Panc1 (cell line): ENCODE data around the gene TLCD3A. TPM values are rescaled to one million over a fixed set of nuclear protein-coding genes. Genes with fewer than 3 reads are reported as not detected.

Experiments used
- ATAC-seq: fragments of 200-7000 bp; cut with Tn5 transposase; 2 replicates; pipeline ENCODE4 v1.9.1; 2020; ENCODE audit warnings: mild to moderate bottlenecking, moderate library complexity
- BruUV-seq: library from RNA; stranded (reverse); fragments of 400-500 nt; replicated peaks from 2 replicates; lab custom pipeline; 2021; lab: Mats Ljungman, UMichigan
- CTCF ChIA-PET: fragments of 300-600 bp; sonication (Branson Sonifier 250); formaldehyde crosslinking; loops from one replicate; lab custom pipeline; 2022; ENCODE audit warnings: antibody characterized with exemption; lab: Charles Lee
- POLR2A ChIA-PET: fragments of 300-600 bp; sonication (Branson Sonifier 250); formaldehyde crosslinking; loops from one replicate; lab custom pipeline; 2022; ENCODE audit warnings: antibody characterized with exemption; lab: Charles Lee
- DNase-seq: peaks from one replicate; pipeline ENCODE4 v3.0.0-alpha.2; 2010; ENCODE audit warnings: low read depth, low spot score
- H3K27ac ChIP-seq: 2 replicates; pipeline ENCODE4 v1.5.1; 2011; ENCODE audit warnings: mild to moderate bottlenecking, low read length, inconsistent platforms
- H3K27me3 ChIP-seq: fragments of 200-500 bp; sonication (Bioruptor generic); 2 replicates; pipeline ENCODE4 v1.6.0; 2014; ENCODE audit warnings: low read length, inconsistent platforms; ENCODE audit not compliant: control insufficient read depth, insufficient read depth
- H3K36me3 ChIP-seq: fragments of 200-500 bp; sonication (Bioruptor generic); 2 replicates; pipeline ENCODE4 v1.5.1; 2014; ENCODE audit warnings: inconsistent platforms, mild to moderate bottlenecking, low read length, moderate library complexity; ENCODE audit not compliant: control insufficient read depth, insufficient read depth
- H3K4me1 ChIP-seq: 2 replicates; pipeline ENCODE4 v1.5.1; 2011; ENCODE audit warnings: inconsistent platforms, mild to moderate bottlenecking, low read length, moderate library complexity; ENCODE audit not compliant: control insufficient read depth, insufficient read depth
- H3K4me3 ChIP-seq, 2 experiments: 2 replicates each; pipeline ENCODE4 v1.5.1; 2011 to 2012; ENCODE audit warnings: low read depth in 2 of 2, low read length in 2 of 2, mild to moderate bottlenecking in 2 of 2, inconsistent platforms in 1 of 2, moderate library complexity in 1 of 2
- H3K9me3 ChIP-seq: fragments of 200-500 bp; sonication (Bioruptor generic); 2 replicates; pipeline ENCODE4 v1.5.1; 2014; ENCODE audit warnings: low read depth, mild to moderate bottlenecking, inconsistent platforms, low read length, moderate library complexity; ENCODE audit not compliant: control insufficient read depth, insufficient read depth
- CTCF ChIP-seq: fragments of 450-650 bp; IDR thresholded peaks from 2 replicates; pipeline ENCODE4 v1.5.1; 2017; ENCODE audit warnings: mild to moderate bottlenecking
- POLR2AphosphoS5 ChIP-seq: IDR thresholded peaks from 2 replicates; pipeline ENCODE4 v1.6.1; 2012; ENCODE audit warnings: mild to moderate bottlenecking, low read depth, low read length, moderate library complexity
- REST ChIP-seq, 2 experiments: IDR thresholded peaks; 2 replicates each; pipeline ENCODE4 v1.6.1; 2011 to 2012; ENCODE audit warnings: low read depth in 2 of 2, control low read depth in 1 of 2, low read length in 1 of 2, mild to moderate bottlenecking in 1 of 2, moderate library complexity in 1 of 2; ENCODE audit not compliant: insufficient read depth in 1 of 2
- SIN3A ChIP-seq: IDR thresholded peaks from 2 replicates; pipeline ENCODE4 v1.6.1; 2012; ENCODE audit warnings: low read depth, mild to moderate bottlenecking, low read length, moderate library complexity, borderline replicate concordance; ENCODE audit not compliant: insufficient read depth
- TCF7L2 ChIP-seq: IDR thresholded peaks from 2 replicates; pipeline ENCODE4 v1.6.1; 2011; ENCODE audit warnings: mild to moderate bottlenecking, low read depth, low read length, inconsistent platforms
- in situ Hi-C: cut with HindIII; loops from 2 replicates; pipeline ENCODE4 v1.10.0; 2016; ENCODE audit warnings: low sequenced_read_pairs, low pct_unique_long_range_greater_than_20kb
- intact Hi-C: fragments of 100-400 bp; cut with micrococcal nuclease; formaldehyde crosslinking; loops from one replicate; pipeline ENCODE4 v1.10.0; 2022; ENCODE audit not compliant: unreplicated experiment
- total RNA-seq: library from RNA; stranded (reverse); gene quantifications from one replicate; pipeline ENCODE4 v1.2.1, GENCODE V29; 2021; ENCODE audit not compliant: unreplicated experiment

Gene TLCD3A
- total RNA-seq, 1 experiment from 2014 or later, result 30.4 TPM

GRCh38 chr17:726271-726919 lies 6.0 kb upstream of the TLCD3A start:
- Histone ChIP-seq H3K27me3 (no peaks in the 10 kb centered on the region), H3K27ac (no peak overlapping the region), H3K4me3 (no peak overlapping the region), H3K4me1 (no peaks in the 10 kb centered on the region), H3K9me3 (no peaks in the 10 kb centered on the region), H3K36me3 (no peaks in the 10 kb centered on the region)
- ChIA-PET CTCF (no interaction called here), POLR2A (no interaction called here)
- DNase-seq (no peak), ATAC-seq (no peak)
- intact Hi-C loops (no loop called here), in situ Hi-C loops (no loop called here)
- BruUV-seq, result no TSS peak
- no peak for TF ChIP-seq REST (IDR thresholded peaks at IDR 0.05; ENCODE audit: insufficient read depth in 1 of 2, low read depth in 2 of 2, low read length in 1 of 2)
- no peak for TF ChIP-seq TCF7L2
- TF ChIP-seq POLR2AphosphoS5, result no peak

GRCh38 chr17:728911-729310 lies 3.5 kb upstream of the TLCD3A start:
- intact Hi-C loops, result no loop called here
- Histone ChIP-seq H3K27me3 (no peaks in the 10 kb centered on the region), H3K27ac (no peak overlapping the region), H3K4me1 (peaks cover 2% of the 10 kb centered on the region; the same call in 1 of the 2 replicates), H3K36me3 (no peaks in the 10 kb centered on the region; the same call in 1 of the 2 replicates), H3K9me3 (no peaks in the 10 kb centered on the region), H3K4me3 (no peak overlapping the region)
- no peak for ATAC-seq
- ChIA-PET POLR2A (no interaction called here), CTCF (no interaction called here)
- in situ Hi-C loops, result no loop called here
- TF ChIP-seq REST (IDR thresholded peaks at IDR 0.05; ENCODE audit: insufficient read depth in 1 of 2, low read depth in 2 of 2, low read length in 1 of 2), result no peak
- no peak for TF ChIP-seq CTCF
- no peak for TF ChIP-seq POLR2AphosphoS5
- TF ChIP-seq TCF7L2, result no peak
- TF ChIP-seq SIN3A, result no peak
- no TSS peak for BruUV-seq
- no peak for DNase-seq
